GM12878 (cell line): Measurements from ENCODE around the gene TMEM94. TPM values are rescaled to one million over a fixed set of nuclear protein-coding genes. Genes with fewer than 3 reads are reported as not detected.

Source experiments
- ATAC-seq: fragments of 200-7000 bp; cut with Tn5 transposase; 3 replicates; pipeline ENCODE4 v1.9.1; 2020; ENCODE audit warnings: mild to moderate bottlenecking, moderate library complexity
- BruUV-seq: library from RNA; stranded (reverse); fragments of 400-500 nt; replicated peaks from 2 replicates; lab custom pipeline; 2021; lab: Mats Ljungman, UMichigan
- CTCF ChIA-PET: fragments of 300-600 bp; sonication (Branson Sonifier 250); formaldehyde crosslinking; extraction: SDS; loops from one replicate; lab custom pipeline; 2021; ENCODE audit warnings: inconsistent platforms; lab: Yijun Ruan, JAX
- POLR2A ChIA-PET: fragments of 350-600 bp; formaldehyde crosslinking; extraction: SDS; loops from one replicate; lab custom pipeline; 2021; ENCODE audit warnings: inconsistent platforms; lab: Charles Lee
- RAD21 ChIA-PET: fragments of 300-600 bp; sonication (Branson Sonifier 250); formaldehyde crosslinking; loops from one replicate; lab custom pipeline; 2023; ENCODE audit warnings: antibody characterized with exemption; ENCODE audit not compliant: unreplicated experiment; lab: Charles Lee
- SMC1A ChIA-PET: fragments of 300-600 bp; sonication (Branson Sonifier 250); formaldehyde crosslinking; loops from one replicate; lab custom pipeline; 2023; ENCODE audit not compliant: unreplicated experiment, uncharacterized antibody; lab: Charles Lee
- DNase-seq: peaks from one replicate; pipeline ENCODE4 v3.0.0-alpha.2; 2011; ENCODE audit warnings: low read depth, low spot score
- FAIRE-seq: peaks from 3 replicates; lab custom pipeline; 2011; peaks lifted over from hg19 to GRCh38; lab: Jason Lieb, UNC
- H2AFZ ChIP-seq: 2 replicates; pipeline ENCODE4 v1.6.0; 2011; ENCODE audit warnings: low read depth, low read length, control low read depth; ENCODE audit not compliant: control insufficient read depth
- H3K27ac ChIP-seq: 2 replicates; pipeline ENCODE4 v1.5.1; 2011; ENCODE audit warnings: control low read depth; ENCODE audit not compliant: control insufficient read depth, insufficient read depth
- H3K27me3 ChIP-seq, 2 experiments: replicated peaks in 1 of 2; 2 replicates each; pipeline versions ENCODE4 v1.6.0 to v1.6.1; 2011; ENCODE audit warnings: low read length in 1 of 2; ENCODE audit not compliant: control insufficient read depth in 2 of 2, insufficient read depth in 2 of 2
- H3K36me3 ChIP-seq, 2 experiments: 2 replicates each; pipeline ENCODE4 v1.5.1; 2011; ENCODE audit warnings: low read length in 1 of 2; ENCODE audit not compliant: control insufficient read depth in 2 of 2, insufficient read depth in 2 of 2
- H3K4me1 ChIP-seq: 2 replicates; pipeline ENCODE4 v1.6.1; 2011; ENCODE audit warnings: mild to moderate bottlenecking, low read length, moderate library complexity, mixed read lengths; ENCODE audit not compliant: control insufficient read depth, insufficient read depth
- H3K4me2 ChIP-seq: 2 replicates; pipeline ENCODE4 v1.6.0; 2011; ENCODE audit warnings: control low read depth; ENCODE audit not compliant: control insufficient read depth, insufficient read depth
- H3K4me3 ChIP-seq: fragments of 200-600 bp; sonication (generic); 2 replicates; pipeline ENCODE4 v1.5.1; 2016
- H3K79me2 ChIP-seq: 2 replicates; pipeline ENCODE4 v1.6.0; 2011; ENCODE audit warnings: low read length; ENCODE audit not compliant: control insufficient read depth, insufficient read depth
- H3K9ac ChIP-seq: 2 replicates; pipeline ENCODE4 v1.8.0; 2011; ENCODE audit warnings: low read length, control low read depth, mixed read lengths; ENCODE audit not compliant: control insufficient read depth, insufficient read depth
- H3K9me3 ChIP-seq: replicated peaks from 3 replicates; pipeline ENCODE4 v1.5.1; 2011; ENCODE audit warnings: mild to moderate bottlenecking, low read length; ENCODE audit not compliant: control insufficient read depth, insufficient read depth
- H4K20me1 ChIP-seq: 2 replicates; pipeline ENCODE4 v1.6.0; 2011; ENCODE audit not compliant: control insufficient read depth, insufficient read depth
- BCLAF1 ChIP-seq: fragments of 450-650 bp; IDR thresholded peaks from 2 replicates; pipeline ENCODE4 v1.6.1; 2017; ENCODE audit warnings: antibody characterized with exemption, mild to moderate bottlenecking, moderate library complexity
- SMAD5 ChIP-seq: IDR thresholded peaks from 2 replicates; pipeline ENCODE4 v1.6.1; 2016; ENCODE audit warnings: antibody characterized with exemption, low read depth
- ZBTB11 ChIP-seq: fragments of 450-650 bp; formaldehyde crosslinking; IDR thresholded peaks from 2 replicates; pipeline ENCODE4 v1.5.0; 2022; ENCODE audit warnings: mild to moderate bottlenecking, missing genetic modification characterization
- ZNF622 ChIP-seq: fragments of 450-650 bp; IDR thresholded peaks from 2 replicates; pipeline ENCODE4 v1.6.1; 2017; ENCODE audit warnings: mild to moderate bottlenecking, inconsistent platforms
- WGBS: methylation state at CpG from one replicate; pipeline ENCODE4 v1.1.6; 2016; ENCODE audit warnings: low lambda C conversion rate; ENCODE audit not compliant: insufficient replicate concordance, insufficient coverage; ENCODE audit errors: missing lambda C conversion rate; 5-methylcytosine and 5-hydroxymethylcytosine counted together
- in situ Hi-C: fragments of 300-500 bp; cut with MboI; formaldehyde crosslinking; loops from 9 replicates; pipeline ENCODE4 v1.14.3; 2018; ENCODE audit warnings: mixed read lengths
- intact Hi-C: fragments of 100-400 bp; cut with micrococcal nuclease; formaldehyde crosslinking; loops from one replicate; pipeline ENCODE4 v1.14.2; 2022; ENCODE audit not compliant: unreplicated experiment
- polyA plus RNA-seq, 11 experiments: library from polyadenylated mRNA; depleted of rRNA in 4 of 11; unstranded in 6 of 11; stranded (reverse) in 5 of 11; fragments of >200 nt; fragmentation: Nextera tagmentation in 4 of 11; fragmentation: Illumina TruSeq in 1 of 11; extraction: Ambion mirVana in 4 of 11; extraction: Trizol in 1 of 11; gene quantifications; 1 replicate in 1 of 11; 2 replicates in 10 of 11; pipeline versions ENCODE4 v1.2.1 to v1.2.3, GENCODE V29; 2011 to 2016; ENCODE audit warnings: inconsistent platforms in 2 of 11, missing spikeins in 2 of 11, low read depth in 1 of 11
- total RNA-seq, 4 experiments: library from RNA; depleted of rRNA in 3 of 4; stranded (reverse); fragments of >200 nt in 3 of 4; fragmentation: Illumina TruSeq in 1 of 4; extraction: Trizol in 1 of 4; gene quantifications; 2 replicates each; pipeline versions ENCODE4 v1.2.1 to v1.2.3, GENCODE V29; 2013 to 2021
- TF ChIP-seq, protein P1 (sequence below): IDR thresholded peaks from 2 replicates; pipeline ENCODE4 v1.6.1; 2011; ENCODE audit warnings: mild to moderate bottlenecking, low read depth, low read length, moderate library complexity; ENCODE audit not compliant: insufficient replicate concordance

Gene TMEM94
- total and polyA plus RNA-seq, 10 of the 15 experiments (the other 5 are each of a cell fraction or from before 2014, with no cell fraction given), result 0.31 to 70.7 (median 24.4) TPM

DNA sequence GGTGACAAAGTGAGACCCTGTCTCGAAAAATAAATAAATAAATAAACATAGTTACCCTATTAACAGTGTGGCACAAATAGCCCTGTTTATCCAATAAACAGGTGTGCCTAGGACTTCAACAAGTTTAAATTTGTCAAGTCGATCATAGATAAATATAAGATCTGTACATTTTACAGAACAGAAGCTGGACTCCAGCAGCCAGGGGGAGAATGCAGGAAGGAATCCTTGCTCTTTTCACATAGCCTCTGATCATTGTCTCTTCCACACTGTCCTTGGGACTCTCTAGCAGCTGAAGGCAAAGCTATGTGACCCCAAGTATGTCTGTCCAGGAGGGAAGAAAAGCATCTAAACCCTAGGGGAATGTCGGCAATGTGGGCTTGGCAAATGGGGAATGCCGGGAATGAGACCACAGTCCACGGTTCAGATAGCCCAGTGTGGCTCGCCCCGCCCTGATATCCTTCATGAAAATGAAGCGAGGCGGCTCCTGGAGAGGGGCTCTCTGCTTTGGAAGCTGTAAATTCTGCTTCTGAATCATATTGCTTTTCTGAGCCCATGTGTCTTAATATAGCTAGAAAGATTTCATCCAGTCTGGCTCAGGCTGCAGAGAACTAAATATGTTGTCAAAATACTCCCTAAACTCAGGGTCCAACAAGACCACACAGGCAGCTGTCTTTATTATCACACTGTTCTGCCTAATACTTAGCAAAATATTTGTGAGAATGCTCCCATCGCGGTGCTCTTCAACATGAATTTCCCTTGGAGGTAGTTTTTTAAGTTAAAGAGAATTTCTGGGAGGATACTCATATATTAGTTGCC is 26.1 kb upstream of the TMEM94 start:
- Histone ChIP-seq H3K36me3 (no peaks in the 10 kb centered on the region), H3K4me3 (no peak overlapping the region), H4K20me1 (no peaks in the 10 kb centered on the region), H3K9ac (no peak overlapping the region), H3K27me3 (no peaks in the 10 kb centered on the region; a peak in 1 of 4 replicates), H3K4me2 (no peak overlapping the region), H3K27ac (no peak overlapping the region), H3K79me2 (no peaks in the 10 kb centered on the region), H2AFZ (no peak overlapping the region), H3K4me1 (peaks cover 9% of the 10 kb centered on the region), H3K9me3 (no peaks in the 10 kb centered on the region)
- 46% methylated on average over 11 of the region's 11 CpGs for WGBS
- in situ Hi-C loops (no loop called here), intact Hi-C loops (no loop called here)
- ChIA-PET SMC1A (interaction anchor here (0.7 to 3.5 kb wide), 3 partner anchors 25 to 88 kb away, joined by 3 to 19 read pairs (median 4); partner anchors contain the start of gene TMEM94), RAD21 (interaction anchor here (0.6 kb wide), 1 partner anchor 140 kb away, joined by 3 read pairs; no protein-coding TSS in a partner anchor), CTCF (interaction anchor here (0.6 to 1.9 kb wide), 6 partner anchors 8 to 203 kb away, joined by 3 to 14 read pairs (median 4); partner anchors contain the start of gene SMIM5), POLR2A (interaction anchor here (0.6 to 1.4 kb wide), 2 partner anchors 110 to 575 kb away, joined by 3 read pairs; no protein-coding TSS in a partner anchor)
- BruUV-seq, result no TSS peak
- ATAC-seq (no peak), FAIRE-seq (no peak), DNase-seq (no peak)
- TF ChIP-seq, protein P1, sequence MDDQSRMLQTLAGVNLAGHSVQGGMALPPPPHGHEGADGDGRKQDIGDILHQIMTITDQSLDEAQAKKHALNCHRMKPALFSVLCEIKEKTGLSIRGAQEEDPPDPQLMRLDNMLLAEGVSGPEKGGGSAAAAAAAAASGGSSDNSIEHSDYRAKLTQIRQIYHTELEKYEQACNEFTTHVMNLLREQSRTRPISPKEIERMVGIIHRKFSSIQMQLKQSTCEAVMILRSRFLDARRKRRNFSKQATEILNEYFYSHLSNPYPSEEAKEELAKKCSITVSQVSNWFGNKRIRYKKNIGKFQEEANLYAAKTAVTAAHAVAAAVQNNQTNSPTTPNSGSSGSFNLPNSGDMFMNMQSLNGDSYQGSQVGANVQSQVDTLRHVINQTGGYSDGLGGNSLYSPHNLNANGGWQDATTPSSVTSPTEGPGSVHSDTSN, result no peak
- no peak for TF ChIP-seq ZBTB11
- TF ChIP-seq ZNF622, result no peak
- no peak for TF ChIP-seq SMAD5
- TF ChIP-seq BCLAF1, result no peak
